Astrocyte of the spinal cord (primary cell): ENCODE results near the gene CCR7.

Source experiments
- DNase-seq: peaks from one replicate; pipeline ENCODE4 v3.0.0; 2011; ENCODE audit warnings: low read depth, low spot score
- H3K4me3 ChIP-seq: 2 replicates; pipeline ENCODE4 v1.5.1; 2011; ENCODE audit warnings: low read depth, mild to moderate bottlenecking, low read length, moderate library complexity
- in situ Hi-C: cut with HindIII; loops from 2 replicates; pipeline ENCODE4 v1.10.0; 2017; ENCODE audit warnings: low sequenced_read_pairs
- TF ChIP-seq, protein P1 (sequence below): IDR thresholded peaks from 2 replicates; pipeline ENCODE4 v1.5.1; 2012; ENCODE audit warnings: low read depth, mild to moderate bottlenecking, low read length, inconsistent platforms

CCR7 gene

GRCh38 chr17:40538936-40539705 is 26.2 kb downstream of the CCR7 start:
- no peak overlapping the region for H3K4me3 ChIP-seq
- in situ Hi-C loops, result no loop called here
- DNase-seq, result no peak
- TF ChIP-seq, protein P1, sequence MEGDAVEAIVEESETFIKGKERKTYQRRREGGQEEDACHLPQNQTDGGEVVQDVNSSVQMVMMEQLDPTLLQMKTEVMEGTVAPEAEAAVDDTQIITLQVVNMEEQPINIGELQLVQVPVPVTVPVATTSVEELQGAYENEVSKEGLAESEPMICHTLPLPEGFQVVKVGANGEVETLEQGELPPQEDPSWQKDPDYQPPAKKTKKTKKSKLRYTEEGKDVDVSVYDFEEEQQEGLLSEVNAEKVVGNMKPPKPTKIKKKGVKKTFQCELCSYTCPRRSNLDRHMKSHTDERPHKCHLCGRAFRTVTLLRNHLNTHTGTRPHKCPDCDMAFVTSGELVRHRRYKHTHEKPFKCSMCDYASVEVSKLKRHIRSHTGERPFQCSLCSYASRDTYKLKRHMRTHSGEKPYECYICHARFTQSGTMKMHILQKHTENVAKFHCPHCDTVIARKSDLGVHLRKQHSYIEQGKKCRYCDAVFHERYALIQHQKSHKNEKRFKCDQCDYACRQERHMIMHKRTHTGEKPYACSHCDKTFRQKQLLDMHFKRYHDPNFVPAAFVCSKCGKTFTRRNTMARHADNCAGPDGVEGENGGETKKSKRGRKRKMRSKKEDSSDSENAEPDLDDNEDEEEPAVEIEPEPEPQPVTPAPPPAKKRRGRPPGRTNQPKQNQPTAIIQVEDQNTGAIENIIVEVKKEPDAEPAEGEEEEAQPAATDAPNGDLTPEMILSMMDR, result no peak

DNA sequence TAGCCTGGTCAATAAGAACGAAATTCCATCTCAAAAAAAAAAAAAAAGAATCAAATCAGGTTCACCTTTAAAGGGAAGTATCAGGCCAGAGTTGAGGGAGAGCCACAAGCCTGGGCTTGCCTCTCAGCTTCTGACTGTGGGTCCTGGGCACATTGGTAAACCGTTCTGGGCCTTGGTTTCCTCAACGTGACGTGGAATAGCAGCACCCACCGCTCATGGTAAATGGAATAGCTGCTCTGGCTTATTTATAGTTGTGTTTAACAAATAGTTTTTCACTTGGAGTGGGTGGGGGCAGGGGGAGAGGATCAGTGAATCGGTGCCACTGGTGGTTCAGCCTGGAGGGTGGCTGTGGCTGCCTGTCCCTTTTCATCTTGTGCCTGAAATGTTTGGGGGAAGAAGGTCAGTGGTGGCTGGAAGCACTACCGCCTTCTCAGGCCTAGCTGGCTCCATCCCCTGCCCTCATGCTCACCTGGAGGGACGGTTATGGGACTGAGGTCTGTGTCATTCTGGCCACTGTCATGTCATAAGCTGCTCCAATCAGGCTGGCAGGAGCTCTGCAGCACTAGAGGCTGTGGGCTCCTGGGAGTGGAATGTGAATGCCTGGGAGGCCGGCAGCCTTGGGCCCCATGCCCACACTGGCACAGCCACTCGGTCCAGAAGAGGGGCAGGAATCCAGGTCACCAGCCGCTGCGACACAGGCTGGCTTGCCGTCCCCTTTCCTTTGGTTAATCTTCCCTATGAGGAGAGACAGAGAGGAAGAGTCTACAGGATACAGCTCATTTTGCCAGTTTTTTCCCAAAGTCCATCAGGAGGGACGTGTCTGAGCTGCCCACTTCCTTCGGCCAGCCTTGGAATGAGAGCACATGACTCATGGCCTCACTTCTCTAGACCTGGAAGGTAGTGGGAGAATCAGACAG is 27.0 kb downstream of the CCR7 start:
- in situ Hi-C loops, result no loop called here
- TF ChIP-seq, protein P1, result no peak
- no peak for DNase-seq
- H3K4me3 ChIP-seq, result no peak overlapping the region

DNA sequence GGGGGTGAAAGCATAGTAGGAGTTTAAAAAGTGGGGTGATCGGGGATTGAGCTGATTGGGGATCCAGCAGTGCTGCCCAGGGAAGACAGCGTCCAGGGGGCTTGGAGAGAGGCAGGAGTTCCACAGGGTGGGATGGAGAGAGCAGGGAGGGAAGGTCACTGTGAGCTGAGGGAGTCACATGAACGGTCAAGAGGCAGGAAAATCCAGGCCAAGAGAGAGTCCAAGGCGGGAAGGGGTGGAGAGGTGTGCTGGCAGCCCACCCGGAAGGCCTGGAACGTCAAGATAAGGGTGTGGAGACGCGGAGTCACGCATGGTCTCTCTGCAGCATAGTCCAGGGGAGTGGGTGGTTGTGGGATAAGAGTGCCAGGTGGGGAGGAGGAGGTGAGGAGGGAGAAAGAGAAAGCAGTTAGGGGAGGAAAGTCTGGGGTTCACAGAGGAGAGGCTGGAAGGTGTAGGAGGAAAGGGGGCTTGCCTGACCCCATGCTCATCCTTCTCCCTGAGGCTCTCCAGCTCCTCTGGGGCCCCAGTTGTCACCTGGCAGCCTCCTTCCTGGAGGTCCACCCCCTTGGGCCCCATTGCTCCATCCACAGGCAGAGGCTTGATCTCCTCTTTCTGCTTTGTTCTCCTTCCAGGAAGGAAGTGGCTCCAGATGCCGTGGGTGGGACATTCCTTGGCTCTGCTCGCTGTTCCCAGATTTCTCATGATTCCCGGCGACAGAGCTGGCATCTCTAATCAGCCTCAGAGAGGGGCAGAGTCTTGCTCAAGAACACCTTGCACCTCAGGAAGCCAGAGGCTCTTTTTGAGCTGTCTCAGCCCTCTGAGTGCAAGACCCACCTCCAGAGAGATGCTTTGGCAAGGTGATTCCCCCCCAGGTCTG is 28.7 kb downstream of the CCR7 start:
- in situ Hi-C loops, result no loop called here
- TF ChIP-seq, protein P1, result no peak
- DNase-seq, result no peak
- no peak overlapping the region for H3K4me3 ChIP-seq

DNA sequence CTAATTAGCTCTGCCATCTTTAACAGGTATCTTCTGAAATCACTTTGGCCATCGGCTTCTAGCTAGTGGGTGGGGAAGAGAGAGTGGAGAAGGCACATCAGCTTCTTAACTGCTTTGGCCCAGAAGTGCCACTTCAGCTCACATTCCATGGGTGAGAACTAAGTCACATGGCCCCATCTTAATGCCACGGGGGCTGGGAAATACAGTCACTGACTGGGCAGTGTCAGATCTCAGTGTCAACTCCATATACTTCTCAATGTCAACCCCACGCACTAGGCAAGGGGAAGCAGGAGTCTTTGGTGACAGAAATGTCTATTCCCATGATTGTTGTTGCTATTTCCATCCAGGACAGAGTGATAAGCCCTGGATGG is 29.4 kb downstream of the CCR7 start:
- H3K4me3 ChIP-seq, result no peak overlapping the region
- in situ Hi-C loops, result no loop called here
- TF ChIP-seq, protein P1, result no peak
- DNase-seq, result no peak

DNA sequence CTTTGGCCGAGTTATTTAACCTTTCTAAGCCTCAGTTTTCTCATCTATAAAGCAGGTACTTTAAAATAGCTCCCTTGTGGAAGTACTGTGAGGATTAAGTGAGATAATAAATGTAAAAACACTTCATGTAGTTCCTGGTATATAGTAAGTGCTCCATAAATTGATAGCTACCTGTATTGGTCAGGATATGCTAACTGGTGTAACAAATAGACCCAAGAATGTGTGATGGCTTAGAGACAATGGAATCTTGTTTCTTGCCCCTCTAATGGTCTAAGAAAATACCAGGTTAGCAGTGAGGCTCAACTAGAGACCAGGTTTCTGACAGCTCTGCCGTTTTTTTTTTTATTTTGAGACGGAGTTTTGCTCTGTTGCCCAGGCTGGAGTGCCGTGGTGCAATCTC is 29.8 kb downstream of the CCR7 start:
- H3K4me3 ChIP-seq, result no peak overlapping the region
- in situ Hi-C loops, result no loop called here
- TF ChIP-seq, protein P1, result no peak
- no peak for DNase-seq
